Sigmoid colon (tissue), 7 donors: ENCODE results near the gene SHISAL1. TPM values are rescaled to one million over a fixed set of nuclear protein-coding genes. Genes with fewer than 3 reads are reported as not detected.
A peak's percentile ranks its signal among the peaks of the same experiment; 100 is the strongest.

ENCODE experiments used
- DNase-seq: peaks from one replicate; pipeline ENCODE4 v3.0.0-alpha.2; 2019
- H3K27ac ChIP-seq, 4 donors: fragments of 200-600 bp; sonication (generic); one replicate each; pipeline ENCODE4 v1.5.1; 2016 to 2019; ENCODE audit warnings: mild to moderate bottlenecking in 1 of 4
- H3K27me3 ChIP-seq, 3 donors: fragments of 200-600 bp; sonication (generic); one replicate each; pipeline ENCODE4 v1.5.1; 2019; ENCODE audit warnings: mild to moderate bottlenecking in 1 of 3
- H3K36me3 ChIP-seq, 4 donors: fragments of 200-600 bp; sonication (generic); one replicate each; pipeline ENCODE4 v1.5.1; 2016 to 2019
- H3K4me1 ChIP-seq, 4 donors: fragments of 200-600 bp; sonication (generic); one replicate each; pipeline ENCODE4 v1.5.1; 2017 to 2019
- H3K4me3 ChIP-seq, 4 donors: fragments of 200-600 bp; sonication (generic); one replicate each; pipeline ENCODE4 v1.5.1; 2017 to 2019; ENCODE audit warnings: mild to moderate bottlenecking in 2 of 4, moderate library complexity in 1 of 4
- H3K9me3 ChIP-seq, 4 donors: fragments of 200-600 bp in 3 of 4; sonication (generic) in 3 of 4; one replicate each; pipeline versions ENCODE4 v1.5.1 to v1.6.1; 2013 to 2019
- CTCF ChIP-seq, 4 experiments: fragments of 450-650 bp in 3 of 4; fragments of 200-600 bp in 1 of 4; IDR thresholded peaks; one replicate each; pipeline ENCODE4 v1.5.1; 2016 to 2019; ENCODE audit warnings: antibody characterized with exemption in 4 of 4, mild to moderate bottlenecking in 3 of 4, moderate library complexity in 2 of 4
- EP300 ChIP-seq, 4 donors: sonication (generic); formaldehyde crosslinking; IDR thresholded peaks; one replicate each; pipeline ENCODE4 v1.6.1; 2017; ENCODE audit warnings: antibody characterized with exemption in 4 of 4
- POLR2A ChIP-seq, 2 donors: fragments of 450-650 bp; IDR thresholded peaks; one replicate each; pipeline ENCODE4 v1.6.1; 2016; ENCODE audit warnings: antibody characterized with exemption in 2 of 2, mild to moderate bottlenecking in 2 of 2, moderate library complexity in 2 of 2
- POLR2AphosphoS5 ChIP-seq, 4 donors: sonication (generic); formaldehyde crosslinking; IDR thresholded peaks; one replicate each; pipeline ENCODE4 v1.6.1; 2017; ENCODE audit warnings: antibody characterized with exemption in 4 of 4
- WGBS, 2 donors: extraction: QIAGEN DNeasy Blood & Tissue Kit; methylation state at CpG; one replicate each; pipeline ENCODE4 v1.1.7; 2013; 5-methylcytosine and 5-hydroxymethylcytosine counted together
- intact Hi-C: fragments of 100-400 bp; cut with DNase I; formaldehyde crosslinking; loops from one replicate; pipeline ENCODE4 v1.15.1; 2023
- polyA plus RNA-seq, 3 donors: library from polyadenylated mRNA; stranded (reverse); fragments of 200-250 nt; gene quantifications; one replicate each; pipeline ENCODE4 v1.2.3, GENCODE V29; 2013
- total RNA-seq, 4 donors: library from RNA; depleted of rRNA; stranded (reverse); fragments of >200 nt; gene quantifications; one replicate each; pipeline ENCODE4 v1.1.0, GENCODE V29; 2016
- donor health status: healthy with polysubstance abuse.
- donor health status: Bipolar disorder and iron deficiency.
- donor health status: healthy.

The SHISAL1 gene
- total and polyA plus RNA-seq, 7 donors: 0.23 to 32.4 (median 20.7) TPM

GRCh38 chr22:44210722-44211121, 102.0 kb downstream of the SHISAL1 start:
- Histone ChIP-seq H3K27ac (peak overlapping the region in 1 of 4 donors; percentile 76), H3K4me3 (no peak overlapping the region), H3K4me1 (peaks cover 0 to 21% (median 14%) of the 10 kb centered on the region in 4 donors), H3K9me3 (peaks cover 0 to 5% (median 0%) of the 10 kb centered on the region in 4 donors), H3K27me3 (no peaks in the 10 kb centered on the region), H3K36me3 (no peaks in the 10 kb centered on the region)
- intact Hi-C loops: no loop called here
- 65 to 74% methylated on average over 4 of the region's 4 CpGs for WGBS, 2 donors
- DNase-seq: peak; percentile 47
- no peak for TF ChIP-seq EP300 (IDR thresholded peaks at IDR 0.05)
- no peak for TF ChIP-seq POLR2AphosphoS5 (IDR thresholded peaks at IDR 0.05)
- TF ChIP-seq CTCF (IDR thresholded peaks at IDR 0.05): no peak
- no peak for TF ChIP-seq POLR2A (IDR thresholded peaks at IDR 0.05)

- TF ChIP-seq POLR2AphosphoS5 (IDR thresholded peaks at IDR 0.05): no peak
- no peak for TF ChIP-seq CTCF (IDR thresholded peaks at IDR 0.05)
- no peak for TF ChIP-seq EP300 (IDR thresholded peaks at IDR 0.05)
- TF ChIP-seq POLR2A (IDR thresholded peaks at IDR 0.05): no peak
- peaks cover 0 to 5% (median 0%) of the 10 kb centered on the region in 4 donors for H3K9me3 ChIP-seq
- 69 to 89% methylated on average over 3 of the region's 3 CpGs for WGBS, 2 donors
- H3K4me3 ChIP-seq: no peak overlapping the region
- no peaks in the 10 kb centered on the region for H3K36me3 ChIP-seq
- H3K4me1 ChIP-seq: peaks cover 0 to 21% (median 14%) of the 10 kb centered on the region in 4 donors
- intact Hi-C loops: no loop called here
- no peak for DNase-seq
- no peak overlapping the region for H3K27ac ChIP-seq
- H3K27me3 ChIP-seq: no peaks in the 10 kb centered on the region
These were observed 103.4 kb downstream of the SHISAL1 start for GRCh38 chr22:44209343-44209742.

GRCh38 chr22:44207981-44208317, 104.8 kb downstream of the SHISAL1 start:
- H3K36me3 ChIP-seq: no peaks in the 10 kb centered on the region
- H3K9me3 ChIP-seq: peaks cover 0 to 5% (median 0%) of the 10 kb centered on the region in 4 donors
- DNase-seq: no peak
- H3K27ac ChIP-seq: no peak overlapping the region
- no peaks in the 10 kb centered on the region for H3K27me3 ChIP-seq
- intact Hi-C loops: no loop called here
- H3K4me1 ChIP-seq: peaks cover 0 to 20% (median 14%) of the 10 kb centered on the region in 4 donors
- no peak for TF ChIP-seq POLR2AphosphoS5 (IDR thresholded peaks at IDR 0.05)
- TF ChIP-seq POLR2A (IDR thresholded peaks at IDR 0.05): no peak
- TF ChIP-seq EP300 (IDR thresholded peaks at IDR 0.05): no peak
- TF ChIP-seq CTCF (IDR thresholded peaks at IDR 0.05): no peak
- WGBS, 2 donors: 66 to 79% methylated on average over 4 of the region's 4 CpGs
- H3K4me3 ChIP-seq: no peak overlapping the region

GRCh38 chr22:44207173-44207980, 105.4 kb downstream of the SHISAL1 start:
- DNase-seq: peak; percentile 53
- no peak for TF ChIP-seq POLR2AphosphoS5 (IDR thresholded peaks at IDR 0.05)
- no peak for TF ChIP-seq EP300 (IDR thresholded peaks at IDR 0.05)
- no peak for TF ChIP-seq CTCF (IDR thresholded peaks at IDR 0.05)
- TF ChIP-seq POLR2A (IDR thresholded peaks at IDR 0.05): no peak
- WGBS, 2 donors: 66 to 84% methylated on average over 16 of the region's 16 CpGs
- H3K4me1 ChIP-seq: peaks cover 0 to 20% (median 12%) of the 10 kb centered on the region in 4 donors
- intact Hi-C loops: no loop called here
- no peak overlapping the region for H3K4me3 ChIP-seq
- no peaks in the 10 kb centered on the region for H3K27me3 ChIP-seq
- H3K27ac ChIP-seq: no peak overlapping the region
- H3K9me3 ChIP-seq: peaks cover 0 to 5% (median 0%) of the 10 kb centered on the region in 4 donors
- no peaks in the 10 kb centered on the region for H3K36me3 ChIP-seq
